WERI-Rb-1 (cell line): ENCODE data around the gene IGFL1.
"Not testable (repeated sequence)": the region's sequence is repeated elsewhere in the genome, so short reads cannot be mapped to it uniquely, and the experiment has no call there.

ENCODE experiments used
- DNase-seq: peaks from one replicate; pipeline ENCODE4 v3.0.0-alpha.2; 2020
- H3K27ac ChIP-seq: fragments of 250-450 bp; sonication (Bioruptor Pico); 2 replicates; pipeline ENCODE4 v1.5.1; 2020; ENCODE audit warnings: mild to moderate bottlenecking, moderate library complexity
- H3K27me3 ChIP-seq: fragments of 250-450 bp; sonication (Bioruptor Pico); 2 replicates; pipeline ENCODE4 v1.5.1; 2021; ENCODE audit warnings: mild to moderate bottlenecking, low read depth, moderate library complexity; ENCODE audit not compliant: insufficient read depth, severe bottlenecking
- H3K36me3 ChIP-seq: fragments of 250-450 bp; sonication (Bioruptor Pico); 2 replicates; pipeline ENCODE4 v1.5.1; 2020; ENCODE audit warnings: mild to moderate bottlenecking, moderate library complexity
- H3K4me3 ChIP-seq: 2 replicates; pipeline ENCODE4 v1.5.1; 2011; ENCODE audit warnings: low read depth, mild to moderate bottlenecking, control low read depth, low read length
- H3K9me3 ChIP-seq: fragments of 250-450 bp; sonication (Bioruptor Pico); 2 replicates; pipeline ENCODE4 v1.5.1; 2021; ENCODE audit warnings: mild to moderate bottlenecking, moderate library complexity; ENCODE audit not compliant: severe bottlenecking
- CTCF ChIP-seq: IDR thresholded peaks from 2 replicates; pipeline ENCODE4 v1.5.1; 2011; ENCODE audit warnings: low read depth, mild to moderate bottlenecking, control low read depth, inconsistent platforms, low read length

Gene IGFL1

GRCh38 chr19:46206176-46206575 lies 23.4 kb upstream of the IGFL1 start:
- Histone ChIP-seq H3K9me3 (peaks cover 3% of the 10 kb centered on the region), H3K4me3 (no peak overlapping the region), H3K27ac (no peak overlapping the region), H3K36me3 (no peaks in the 10 kb centered on the region), H3K27me3 (no peaks in the 10 kb centered on the region)
- no peak for TF ChIP-seq CTCF
- no peak for DNase-seq

GRCh38 chr19:46206682-46207081 lies 22.9 kb upstream of the IGFL1 start:
- H3K4me3 ChIP-seq = no peak overlapping the region
- no peak for TF ChIP-seq CTCF
- H3K27me3 ChIP-seq = no peaks in the 10 kb centered on the region

GRCh38 chr19:46207858-46208257 lies 21.7 kb upstream of the IGFL1 start:
- H3K27ac ChIP-seq, H3K27me3 ChIP-seq, H3K36me3 ChIP-seq, H3K9me3 ChIP-seq, DNase-seq, H3K4me3 ChIP-seq: not testable (repeated sequence)

More at GRCh38 chr19:46206682-46207081, 22.9 kb upstream of the IGFL1 start:
- no peak overlapping the region for H3K27ac ChIP-seq
- H3K9me3 ChIP-seq = peaks cover 3% of the 10 kb centered on the region
- H3K36me3 ChIP-seq = no peaks in the 10 kb centered on the region
- no peak for DNase-seq

- no peak overlapping the region for H3K27ac ChIP-seq
- no peaks in the 10 kb centered on the region for H3K27me3 ChIP-seq
- no peak for DNase-seq
- no peak for TF ChIP-seq CTCF
- H3K9me3 ChIP-seq = peaks cover 3% of the 10 kb centered on the region
- H3K36me3 ChIP-seq = no peaks in the 10 kb centered on the region
- H3K4me3 ChIP-seq = no peak overlapping the region
These were observed 20.5 kb upstream of the IGFL1 start for GRCh38 chr19:46209051-46209450.

- H3K27me3 ChIP-seq = no peaks in the 10 kb centered on the region
- no peak for DNase-seq
- no peaks in the 10 kb centered on the region for H3K36me3 ChIP-seq
- H3K27ac ChIP-seq = no peak overlapping the region
- peaks cover 3% of the 10 kb centered on the region for H3K9me3 ChIP-seq
- H3K4me3 ChIP-seq = no peak overlapping the region
- TF ChIP-seq CTCF = no peak
These were observed 20.1 kb upstream of the IGFL1 start for GRCh38 chr19:46209472-46209871.

GRCh38 chr19:46210669-46211068 lies 18.9 kb upstream of the IGFL1 start:
- Histone ChIP-seq H3K27ac (no peak overlapping the region), H3K9me3 (no peaks in the 10 kb centered on the region), H3K4me3 (no peak overlapping the region), H3K36me3 (no peaks in the 10 kb centered on the region), H3K27me3 (no peaks in the 10 kb centered on the region)
- no peak for DNase-seq
- no peak for TF ChIP-seq CTCF
